Esophagus muscularis mucosa (tissue), 4 donors: Measurements from ENCODE around the gene RHBDF2. TPM values are rescaled to one million over a fixed set of nuclear protein-coding genes. Genes with fewer than 3 reads are reported as not detected.
A peak's percentile ranks its signal among the peaks of the same experiment; 100 is the strongest.

Source experiments
- DNase-seq: peaks from one replicate; pipeline ENCODE4 v3.0.0-alpha.2; 2017; ENCODE audit errors: extremely low spot score
- H3K27ac ChIP-seq, 4 donors: fragments of 200-600 bp; sonication (generic); replicated peaks in 1 of 4; 1 replicate in 3 of 4; 2 replicates in 1 of 4; pipeline ENCODE4 v1.5.1; 2016 to 2019; ENCODE audit warnings: mild to moderate bottlenecking in 1 of 4
- H3K27me3 ChIP-seq, 4 donors: fragments of 200-600 bp; sonication (generic); one replicate each; pipeline versions ENCODE4 v1.5.1 to v1.6.0; 2016 to 2019
- H3K36me3 ChIP-seq, 4 donors: fragments of 200-600 bp; sonication (generic); one replicate each; pipeline ENCODE4 v1.5.1; 2016 to 2019
- H3K4me1 ChIP-seq, 4 donors: fragments of 200-600 bp; sonication (generic); one replicate each; pipeline ENCODE4 v1.5.1; 2016 to 2019
- H3K4me3 ChIP-seq, 4 donors: fragments of 200-600 bp; sonication (generic); 1 replicate in 2 of 4; 2 replicates in 2 of 4; pipeline ENCODE4 v1.5.1; 2016 to 2019; ENCODE audit warnings: mild to moderate bottlenecking in 4 of 4, moderate library complexity in 1 of 4
- H3K9me3 ChIP-seq, 4 donors: fragments of 200-600 bp; sonication (generic); 1 replicate in 3 of 4; 2 replicates in 1 of 4; pipeline ENCODE4 v1.5.1; 2016 to 2019
- EP300 ChIP-seq: sonication (generic); formaldehyde crosslinking; IDR thresholded peaks from one replicate; pipeline ENCODE4 v1.6.1; 2017; ENCODE audit warnings: antibody characterized with exemption
- POLR2A ChIP-seq: fragments of 450-650 bp; IDR thresholded peaks from one replicate; pipeline ENCODE4 v1.6.1; 2017; ENCODE audit warnings: antibody characterized with exemption, moderate library complexity, mild to moderate bottlenecking, low read depth
- POLR2AphosphoS5 ChIP-seq, 2 donors: sonication (generic); formaldehyde crosslinking; IDR thresholded peaks; one replicate each; pipeline ENCODE4 v1.6.1; 2017; ENCODE audit warnings: antibody characterized with exemption in 2 of 2
- WGBS: methylation state at CpG from one replicate; pipeline ENCODE4 v1.1.5; 2018; 5-methylcytosine and 5-hydroxymethylcytosine counted together
- intact Hi-C: fragments of 100-400 bp; cut with DNase I; formaldehyde crosslinking; loops from one replicate; pipeline ENCODE4 v1.15.1; 2023
- total RNA-seq, 4 donors: library from RNA; depleted of rRNA; stranded (reverse); fragments of >200 nt; gene quantifications; one replicate each; pipeline versions ENCODE4 v1.1.0 to v1.2.1, GENCODE V29; 2016
- TF ChIP-seq, protein P1 (sequence below), 3 experiments: fragments of 200-600 bp in 2 of 3; fragments of 450-650 bp in 1 of 3; sonication (generic) in 2 of 3; IDR thresholded peaks; one replicate each; pipeline ENCODE4 v1.5.1; 2017 to 2019; ENCODE audit warnings: antibody characterized with exemption in 3 of 3, mild to moderate bottlenecking in 2 of 3, moderate library complexity in 1 of 3

RHBDF2 gene
- total RNA-seq, 4 donors from 2014 or later: 12.9 to 22.5 (median 15.4) TPM

DNA sequence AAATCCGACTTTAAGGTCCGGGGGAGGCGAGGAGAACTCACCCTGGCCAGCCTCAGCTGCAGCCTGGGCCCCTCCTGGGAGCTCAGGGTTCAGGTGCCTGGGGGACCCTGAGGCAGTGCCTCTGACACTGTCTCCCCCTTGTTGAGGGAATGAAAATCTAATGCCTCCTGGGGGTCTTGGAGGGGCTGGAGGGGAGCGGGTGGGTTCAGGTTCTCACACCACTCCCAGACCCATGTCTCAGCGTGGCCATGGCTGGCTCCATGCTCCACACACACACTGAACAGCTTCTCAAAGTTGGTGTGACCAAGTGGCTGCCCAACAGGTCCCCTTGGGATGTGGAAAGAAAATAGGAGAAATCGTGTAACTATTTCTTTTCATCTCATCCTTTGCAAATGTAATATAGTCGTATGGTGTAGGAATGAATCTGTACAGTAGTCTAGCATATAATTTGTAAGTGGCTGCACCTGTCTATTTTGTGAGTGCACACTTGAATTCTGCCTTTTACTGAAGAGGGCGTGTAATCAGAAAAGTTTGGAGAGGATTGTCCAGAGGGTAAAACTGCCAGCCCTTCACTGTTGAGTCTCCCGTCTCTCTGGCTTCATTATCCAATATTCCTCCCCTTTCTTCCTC is 37.8 kb upstream of the RHBDF2 start:
- peak overlapping the region in 3 of 4 donors; percentile 76 to 84 (median 81) for H3K27ac ChIP-seq
- no peaks in the 10 kb centered on the region for H3K36me3 ChIP-seq
- intact Hi-C loops: no loop called here
- peaks cover 5 to 67% (median 14%) of the 10 kb centered on the region in 4 donors for H3K27me3 ChIP-seq
- H3K9me3 ChIP-seq: no peaks in the 10 kb centered on the region
- 89% methylated on average over 9 of the region's 9 CpGs for WGBS
- no peak for DNase-seq
- H3K4me1 ChIP-seq: peaks cover 36 to 87% (median 69%) of the 10 kb centered on the region in 4 donors
- TF ChIP-seq, protein P1, sequence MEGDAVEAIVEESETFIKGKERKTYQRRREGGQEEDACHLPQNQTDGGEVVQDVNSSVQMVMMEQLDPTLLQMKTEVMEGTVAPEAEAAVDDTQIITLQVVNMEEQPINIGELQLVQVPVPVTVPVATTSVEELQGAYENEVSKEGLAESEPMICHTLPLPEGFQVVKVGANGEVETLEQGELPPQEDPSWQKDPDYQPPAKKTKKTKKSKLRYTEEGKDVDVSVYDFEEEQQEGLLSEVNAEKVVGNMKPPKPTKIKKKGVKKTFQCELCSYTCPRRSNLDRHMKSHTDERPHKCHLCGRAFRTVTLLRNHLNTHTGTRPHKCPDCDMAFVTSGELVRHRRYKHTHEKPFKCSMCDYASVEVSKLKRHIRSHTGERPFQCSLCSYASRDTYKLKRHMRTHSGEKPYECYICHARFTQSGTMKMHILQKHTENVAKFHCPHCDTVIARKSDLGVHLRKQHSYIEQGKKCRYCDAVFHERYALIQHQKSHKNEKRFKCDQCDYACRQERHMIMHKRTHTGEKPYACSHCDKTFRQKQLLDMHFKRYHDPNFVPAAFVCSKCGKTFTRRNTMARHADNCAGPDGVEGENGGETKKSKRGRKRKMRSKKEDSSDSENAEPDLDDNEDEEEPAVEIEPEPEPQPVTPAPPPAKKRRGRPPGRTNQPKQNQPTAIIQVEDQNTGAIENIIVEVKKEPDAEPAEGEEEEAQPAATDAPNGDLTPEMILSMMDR (IDR thresholded peaks at IDR 0.05): no peak
- TF ChIP-seq POLR2AphosphoS5 (IDR thresholded peaks at IDR 0.05) (no peak), EP300 (no peak), POLR2A (no peak)
- peak overlapping the region in 3 of 4 donors; percentile 56 to 61 (median 56) for H3K4me3 ChIP-seq

DNA sequence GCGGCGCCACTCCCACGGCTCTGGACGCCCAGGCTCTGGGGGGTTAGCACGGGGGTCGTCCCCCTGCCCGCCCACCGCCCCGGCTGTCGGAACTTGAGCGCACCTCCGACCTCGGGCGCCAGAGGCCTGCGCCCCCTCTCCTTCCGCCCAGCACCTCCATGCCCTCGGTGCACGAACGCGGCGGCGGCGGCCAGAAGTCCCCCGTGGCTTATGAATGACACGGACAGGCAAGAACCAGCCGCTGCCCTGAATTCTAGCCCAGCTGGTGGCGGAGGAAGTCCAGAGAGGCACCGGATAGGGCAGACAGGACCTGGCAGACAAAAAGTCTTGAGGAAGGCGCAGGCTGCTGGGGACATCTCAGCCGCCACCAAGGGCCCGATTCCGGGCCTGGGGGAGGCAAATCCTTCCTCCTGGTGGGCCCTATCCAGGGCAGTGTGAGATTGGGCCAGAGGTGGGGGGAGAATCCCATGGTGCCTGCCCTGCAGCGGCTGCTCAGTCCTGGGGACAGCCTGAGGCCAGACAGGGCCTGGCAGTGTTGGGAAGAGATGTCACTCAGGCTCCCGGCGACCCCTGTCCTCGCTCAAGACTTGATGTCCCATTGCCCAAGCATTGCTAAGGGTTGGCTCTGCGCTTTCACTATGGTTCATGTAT is 37.2 kb upstream of the RHBDF2 start:
- intact Hi-C loops: no loop called here
- peak overlapping the region; percentile 74 to 84 (median 78) for H3K27ac ChIP-seq
- peaks cover 29 to 80% (median 63%) of the 10 kb centered on the region in 4 donors for H3K4me1 ChIP-seq
- 44% methylated on average over 16 of the region's 37 CpGs for WGBS
- no peaks in the 10 kb centered on the region for H3K9me3 ChIP-seq
- TF ChIP-seq, protein P1 (IDR thresholded peaks at IDR 0.05): no peak
- TF ChIP-seq POLR2A (no peak), EP300 (no peak), POLR2AphosphoS5 (IDR thresholded peaks at IDR 0.05) (no peak)
- H3K4me3 ChIP-seq: peak overlapping the region; percentile 55 to 61 (median 56)
- no peaks in the 10 kb centered on the region for H3K36me3 ChIP-seq
- DNase-seq: no peak
- peaks cover 5 to 63% (median 14%) of the 10 kb centered on the region in 4 donors for H3K27me3 ChIP-seq

DNA sequence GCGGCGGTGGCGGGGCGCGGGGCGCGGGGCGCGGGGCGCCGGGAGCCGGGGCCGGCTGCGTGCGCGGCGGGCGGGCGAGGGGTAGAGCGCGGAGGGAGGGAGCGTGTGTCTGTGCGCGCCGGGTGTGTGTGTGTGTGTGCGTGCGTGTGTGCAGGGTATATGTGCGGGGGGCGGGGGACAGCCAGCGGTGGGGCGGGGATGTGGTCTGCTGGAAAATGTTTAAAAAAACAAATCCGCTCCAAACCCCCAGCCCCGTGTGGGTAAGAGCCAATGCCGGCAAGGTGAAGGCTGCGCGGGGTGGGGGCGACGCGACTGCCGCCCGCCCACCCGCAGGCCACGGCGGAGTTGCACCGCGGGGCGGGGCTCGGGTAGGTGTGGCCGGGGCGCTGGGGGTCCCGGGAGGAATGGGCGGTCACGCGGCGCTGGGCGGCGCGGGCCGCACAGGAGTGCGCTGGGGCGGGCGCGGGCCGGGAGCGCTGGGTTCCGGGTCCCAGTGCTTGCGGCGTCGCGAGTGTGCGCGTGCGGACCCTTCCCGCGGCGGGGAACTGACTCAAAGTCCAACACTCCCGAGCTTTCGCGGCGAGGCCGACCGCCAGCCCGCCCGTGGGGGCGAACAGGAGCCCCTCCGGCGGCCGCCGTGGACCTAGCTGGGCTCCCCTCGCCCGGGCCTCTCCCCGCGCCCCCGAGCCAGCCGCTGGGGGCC is 36.5 kb upstream of the RHBDF2 start, which contains the start of gene CYGB:
Gene CYGB, minus strand, starts transcription at position 132 of the 703 bp plus-strand sequence. CDS start 167 bp downstream, outside the sequence.
- WGBS: 3% methylated on average over 28 of the region's 95 CpGs
- Histone ChIP-seq H3K9me3 (no peaks in the 10 kb centered on the region), H3K36me3 (no peaks in the 10 kb centered on the region), H3K27ac (peak within 1 kb of the TSS; percentile 74 to 84 (median 78)), H3K4me3 (peak within 1 kb of the TSS; percentile 55 to 61 (median 56)), H3K4me1 (peaks cover 25 to 75% (median 60%) of the 10 kb centered on the region in 4 donors), H3K27me3 (peaks cover 5 to 56% (median 14%) of the 10 kb centered on the region in 4 donors)
- TF ChIP-seq EP300 (no peak), POLR2AphosphoS5 (IDR thresholded peaks at IDR 0.05) (peak; percentile 12 to 15), POLR2A (no peak)
- TF ChIP-seq, protein P1 (IDR thresholded peaks at IDR 0.05): no peak
- intact Hi-C loops: no loop called here
- DNase-seq: no peak

DNA sequence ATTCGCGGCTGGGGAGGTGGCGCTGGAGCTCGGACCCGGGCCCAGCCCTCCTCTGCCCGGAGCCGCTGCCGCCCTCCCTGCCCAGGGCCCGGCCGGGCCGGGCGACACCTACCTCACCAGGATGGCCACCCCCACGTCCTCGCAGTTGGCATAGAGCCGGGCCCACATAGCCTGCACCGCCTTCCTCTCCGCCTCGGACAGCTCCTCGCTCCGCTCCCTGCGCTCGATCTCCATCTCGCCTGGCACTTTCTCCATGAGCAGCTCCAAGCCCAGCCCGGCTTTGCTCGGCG is 36.0 kb upstream of the RHBDF2 start:
- 4% methylated on average over 22 of the region's 26 CpGs for WGBS
- H3K27ac ChIP-seq: peak overlapping the region; percentile 74 to 84 (median 78)
- DNase-seq: no peak
- H3K36me3 ChIP-seq: no peaks in the 10 kb centered on the region
- H3K9me3 ChIP-seq: no peaks in the 10 kb centered on the region
- H3K27me3 ChIP-seq: peaks cover 5 to 53% (median 14%) of the 10 kb centered on the region in 4 donors
- intact Hi-C loops: no loop called here
- peaks cover 25 to 72% (median 58%) of the 10 kb centered on the region in 4 donors for H3K4me1 ChIP-seq
- H3K4me3 ChIP-seq: peak overlapping the region; percentile 55 to 61 (median 56)
- TF ChIP-seq POLR2AphosphoS5 (IDR thresholded peaks at IDR 0.05) (no peak), POLR2A (no peak), EP300 (no peak)
- TF ChIP-seq, protein P1 (IDR thresholded peaks at IDR 0.05): no peak
